ENCODE measurements around the gene BPIFB6. TPM values are rescaled to one million over a fixed set of nuclear protein-coding genes. Genes with fewer than 3 reads are reported as not detected.

The BPIFB6 gene
- total and polyA plus RNA-seq, 10 of the 15 experiments (the other 5 are each of a cell fraction or from before 2014, with no cell fraction given) = not detected

GRCh38 chr20:33053291-33054106, 22.1 kb downstream of the BPIFB6 start, which contains the start of gene BPIFB3 (continued):
- TF ChIP-seq ZBTB11 (CRISPR knock-in tag; IDR thresholded peaks at IDR 0.05) (no peak), CEBPB (IDR thresholded peaks at IDR 0.05; ENCODE audit: borderline replicate concordance in 1 of 2, low read depth in 2 of 2, low read length in 2 of 2) (no peak)

DNA sequence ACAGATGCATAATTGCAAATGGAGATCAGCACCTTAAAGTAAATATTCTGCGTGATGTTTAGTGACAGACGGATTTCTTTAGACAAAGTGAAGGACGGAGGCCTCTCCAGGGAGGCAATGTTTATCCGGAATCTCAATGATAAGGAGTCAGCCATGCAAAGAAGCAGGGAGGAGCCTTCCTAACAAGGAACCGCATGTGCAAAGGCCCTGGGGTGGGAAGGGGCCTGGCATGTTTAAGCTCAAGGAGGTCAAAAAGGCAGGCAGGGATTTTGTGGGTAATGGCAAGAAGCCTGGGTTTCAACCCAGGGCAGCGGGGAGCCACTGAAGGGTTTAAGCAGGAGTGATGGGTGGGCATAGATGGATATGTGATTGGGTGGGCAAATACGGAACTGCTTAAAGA, 22.9 kb downstream of the BPIFB6 start:
- no peak for FAIRE-seq
- Histone ChIP-seq H3K79me2 (ENCODE audit: control insufficient read depth, insufficient read depth, low read length) (no peaks in the 10 kb centered on the region), H3K36me3 (ENCODE audit: control insufficient read depth in 2 of 2, insufficient read depth in 2 of 2, low read length in 1 of 2) (no peaks in the 10 kb centered on the region), H3K9me3 (replicated peaks; ENCODE audit: control insufficient read depth, insufficient read depth, low read length) (no peaks in the 10 kb centered on the region), H3K4me3 (no peak overlapping the region), H3K27ac (ENCODE audit: control insufficient read depth, insufficient read depth) (no peak overlapping the region), H3K4me1 (ENCODE audit: control insufficient read depth, insufficient read depth, low read length) (no peaks in the 10 kb centered on the region), H4K20me1 (ENCODE audit: control insufficient read depth, insufficient read depth) (no peaks in the 10 kb centered on the region), H2AFZ (ENCODE audit: control insufficient read depth, low read depth, low read length) (no peak overlapping the region), H3K9ac (ENCODE audit: control insufficient read depth, insufficient read depth, low read length) (no peak overlapping the region), H3K4me2 (ENCODE audit: control insufficient read depth, insufficient read depth) (no peak overlapping the region), H3K27me3 (replicated peaks in 1 of 2; ENCODE audit: control insufficient read depth in 2 of 2, insufficient read depth in 2 of 2, low read length in 1 of 2) (no peaks in the 10 kb centered on the region; a peak in 1 of 4 replicates)
- WGBS (ENCODE audit: insufficient coverage, insufficient replicate concordance, low lambda C conversion rate, missing lambda C conversion rate) = 37% methylated on average over 7 of the region's 7 CpGs
- ChIA-PET POLR2A (no interaction called here), CTCF (no interaction called here), RAD21 (ENCODE audit: unreplicated experiment) (no interaction called here), SMC1A (ENCODE audit: uncharacterized antibody, unreplicated experiment) (no interaction called here)
- in situ Hi-C loops (cut with MboI) = no loop called here
- ATAC-seq = no peak
- no peak for DNase-seq (ENCODE audit: low read depth, low spot score)
- intact Hi-C loops (cut with micrococcal nuclease; ENCODE audit: unreplicated experiment) = no loop called here
- BruUV-seq (replicated peaks) = no TSS peak
- no peak for TF ChIP-seq MXI1 (IDR thresholded peaks at IDR 0.05; ENCODE audit: low read depth, low read length)
- TF ChIP-seq CEBPB (IDR thresholded peaks at IDR 0.05; ENCODE audit: borderline replicate concordance in 1 of 2, low read depth in 2 of 2, low read length in 2 of 2) = no peak
- TF ChIP-seq CHD2 (IDR thresholded peaks at IDR 0.05; ENCODE audit: borderline replicate concordance, low read depth, low read length) = no peak
- no peak for TF ChIP-seq BCL11A (IDR thresholded peaks at IDR 0.05; ENCODE audit: low read depth, low read length)
- TF ChIP-seq CHD1 (IDR thresholded peaks at IDR 0.05; ENCODE audit: low read depth, low read length) = no peak

Data from GM12878 (cell line).